KMS-11 (cell line): ENCODE data around the gene CENPP.

Experiments used
- H2AFZ ChIP-seq: fragments of 200-600 bp; sonication (generic); 2 replicates; pipeline ENCODE4 v1.6.1; 2016; ENCODE audit warnings: antibody characterized with exemption, mixed run types, low read depth
- H3K27ac ChIP-seq: fragments of 200-600 bp; sonication (generic); 2 replicates; pipeline ENCODE4 v1.6.1; 2016; ENCODE audit warnings: mild to moderate bottlenecking, mixed run types
- H3K27me3 ChIP-seq: fragments of 200-600 bp; sonication (generic); 2 replicates; pipeline ENCODE4 v1.6.1; 2017; ENCODE audit warnings: mild to moderate bottlenecking, low read depth, mixed run types, moderate library complexity; ENCODE audit not compliant: insufficient read depth
- H3K36me3 ChIP-seq: fragments of 200-600 bp; sonication (generic); 2 replicates; pipeline ENCODE4 v1.6.1; 2017; ENCODE audit warnings: mild to moderate bottlenecking, mixed run types; ENCODE audit not compliant: insufficient read depth
- H3K4me1 ChIP-seq: fragments of 200-600 bp; sonication (generic); 2 replicates; pipeline ENCODE4 v1.6.1; 2016; ENCODE audit warnings: mild to moderate bottlenecking, low read depth, mixed run types; ENCODE audit not compliant: poor library complexity, severe bottlenecking
- H3K4me2 ChIP-seq: fragments of 200-600 bp; sonication (generic); 2 replicates; pipeline ENCODE4 v1.7.0; 2016; ENCODE audit warnings: mild to moderate bottlenecking, mixed run types
- H3K4me3 ChIP-seq: fragments of 200-600 bp; sonication (generic); IDR thresholded peaks from 2 replicates; pipeline ENCODE4 v1.6.1; 2017; ENCODE audit warnings: low read depth, low read length, mixed read lengths; ENCODE audit not compliant: insufficient read depth
- H3K79me2 ChIP-seq: fragments of 200-600 bp; sonication (generic); 2 replicates; pipeline ENCODE4 v1.6.1; 2016; ENCODE audit warnings: low read depth, mixed run types; ENCODE audit not compliant: insufficient read depth
- H3K9ac ChIP-seq: fragments of 200-600 bp; sonication (generic); 2 replicates; pipeline ENCODE4 v1.6.1; 2016; ENCODE audit warnings: mild to moderate bottlenecking, mixed run types
- H4K20me1 ChIP-seq: fragments of 200-600 bp; sonication (generic); 2 replicates; pipeline ENCODE4 v1.6.1; 2016; ENCODE audit warnings: mild to moderate bottlenecking, mixed run types; ENCODE audit not compliant: insufficient read depth
- TF ChIP-seq, protein P1 (sequence below): fragments of 200-600 bp; sonication (generic); conservative IDR thresholded peaks from 2 replicates; pipeline ENCODE4 v1.6.1; 2017; ENCODE audit warnings: low read depth, mild to moderate bottlenecking, antibody characterized with exemption, low read length, moderate library complexity, mixed read lengths

CENPP gene

DNA sequence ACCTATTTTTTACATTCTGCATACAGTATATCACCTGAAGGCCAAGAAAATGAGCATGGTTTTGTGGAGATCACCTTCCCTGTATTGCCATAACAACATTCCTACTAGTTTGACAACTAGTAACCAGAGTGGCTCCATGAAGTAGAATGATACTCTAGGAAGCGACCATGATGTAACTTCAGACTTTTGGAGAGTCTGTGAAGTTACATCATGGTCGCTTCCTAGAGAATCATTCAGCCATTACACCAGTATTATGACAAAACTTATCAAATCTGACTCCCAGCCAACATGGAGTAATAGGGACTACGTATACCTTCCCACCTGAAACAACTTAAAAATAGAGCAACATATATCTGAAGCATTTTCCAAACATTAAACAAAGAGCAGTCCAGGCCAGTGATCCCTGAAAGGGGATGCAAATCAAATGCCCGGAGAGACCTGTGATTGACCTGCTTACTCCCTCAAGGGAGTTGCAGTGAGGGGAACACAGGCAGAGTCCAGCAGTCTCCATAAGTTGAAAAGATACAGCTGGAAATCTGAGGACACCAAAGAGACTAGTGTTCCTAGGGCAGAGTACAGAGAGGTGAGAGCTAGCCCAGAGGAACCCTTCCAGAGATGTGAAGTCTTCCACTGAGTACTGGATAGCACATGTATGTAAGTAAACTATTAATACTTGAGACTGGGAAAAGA lies 202.2 kb downstream of the CENPP start:
- Histone ChIP-seq H4K20me1 (no peaks in the 10 kb centered on the region), H3K4me3 (no peak overlapping the region), H3K36me3 (no peaks in the 10 kb centered on the region), H3K27me3 (no peaks in the 10 kb centered on the region), H3K4me1 (no peaks in the 10 kb centered on the region), H3K4me2 (no peak overlapping the region), H3K27ac (no peak overlapping the region), H3K79me2 (no peaks in the 10 kb centered on the region), H2AFZ (no peak overlapping the region), H3K9ac (no peak overlapping the region)
- TF ChIP-seq, protein P1, sequence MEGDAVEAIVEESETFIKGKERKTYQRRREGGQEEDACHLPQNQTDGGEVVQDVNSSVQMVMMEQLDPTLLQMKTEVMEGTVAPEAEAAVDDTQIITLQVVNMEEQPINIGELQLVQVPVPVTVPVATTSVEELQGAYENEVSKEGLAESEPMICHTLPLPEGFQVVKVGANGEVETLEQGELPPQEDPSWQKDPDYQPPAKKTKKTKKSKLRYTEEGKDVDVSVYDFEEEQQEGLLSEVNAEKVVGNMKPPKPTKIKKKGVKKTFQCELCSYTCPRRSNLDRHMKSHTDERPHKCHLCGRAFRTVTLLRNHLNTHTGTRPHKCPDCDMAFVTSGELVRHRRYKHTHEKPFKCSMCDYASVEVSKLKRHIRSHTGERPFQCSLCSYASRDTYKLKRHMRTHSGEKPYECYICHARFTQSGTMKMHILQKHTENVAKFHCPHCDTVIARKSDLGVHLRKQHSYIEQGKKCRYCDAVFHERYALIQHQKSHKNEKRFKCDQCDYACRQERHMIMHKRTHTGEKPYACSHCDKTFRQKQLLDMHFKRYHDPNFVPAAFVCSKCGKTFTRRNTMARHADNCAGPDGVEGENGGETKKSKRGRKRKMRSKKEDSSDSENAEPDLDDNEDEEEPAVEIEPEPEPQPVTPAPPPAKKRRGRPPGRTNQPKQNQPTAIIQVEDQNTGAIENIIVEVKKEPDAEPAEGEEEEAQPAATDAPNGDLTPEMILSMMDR = no peak

DNA sequence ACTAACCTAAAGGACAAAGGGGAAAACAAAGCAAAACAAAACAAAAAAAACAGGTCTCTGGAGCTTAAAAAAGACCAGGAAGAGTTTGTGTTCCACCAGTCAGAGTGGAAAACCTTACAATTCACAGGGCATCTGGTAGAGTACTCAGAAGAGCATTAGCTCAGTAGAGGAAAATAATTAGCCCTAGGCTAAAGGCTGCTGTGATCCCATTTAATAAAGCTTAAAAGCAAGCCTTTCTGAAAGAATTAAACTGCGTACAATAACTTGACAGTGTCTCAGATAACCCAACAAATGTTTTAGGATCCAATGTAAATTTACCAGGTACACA lies 202.7 kb downstream of the CENPP start:
- Histone ChIP-seq H3K9ac (no peak overlapping the region), H3K4me1 (peaks cover 3% of the 10 kb centered on the region), H4K20me1 (no peaks in the 10 kb centered on the region), H2AFZ (no peak overlapping the region), H3K4me2 (no peak overlapping the region), H3K27me3 (no peaks in the 10 kb centered on the region), H3K79me2 (no peaks in the 10 kb centered on the region), H3K27ac (no peak overlapping the region), H3K36me3 (no peaks in the 10 kb centered on the region), H3K4me3 (no peak overlapping the region)
- TF ChIP-seq, protein P1 = no peak

DNA sequence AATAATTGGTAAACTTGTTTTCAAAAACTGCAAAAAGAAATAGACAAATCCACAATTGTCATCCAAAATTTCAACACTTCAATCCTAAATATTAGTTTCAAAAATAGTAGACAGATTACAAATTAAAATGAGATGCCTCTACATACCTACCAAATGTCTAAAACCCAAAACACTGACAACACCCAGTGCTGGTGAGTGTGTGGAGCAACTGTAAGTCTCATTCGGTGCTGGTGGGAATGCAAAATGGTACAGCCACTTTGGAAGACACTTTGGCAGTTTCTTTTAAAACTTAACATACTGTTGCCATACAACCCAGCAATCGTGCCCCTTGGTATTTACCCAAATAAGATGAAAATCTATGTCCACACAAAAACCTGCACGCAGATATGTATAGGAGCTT lies 203.4 kb downstream of the CENPP start:
- Histone ChIP-seq H3K4me1 (peaks cover 9% of the 10 kb centered on the region), H3K4me2 (no peak overlapping the region), H4K20me1 (no peaks in the 10 kb centered on the region), H3K4me3 (no peak overlapping the region), H3K36me3 (no peaks in the 10 kb centered on the region), H3K27me3 (no peaks in the 10 kb centered on the region), H3K27ac (no peak overlapping the region), H3K79me2 (no peaks in the 10 kb centered on the region), H3K9ac (no peak overlapping the region), H2AFZ (no peak overlapping the region)
- TF ChIP-seq, protein P1 = no peak

DNA sequence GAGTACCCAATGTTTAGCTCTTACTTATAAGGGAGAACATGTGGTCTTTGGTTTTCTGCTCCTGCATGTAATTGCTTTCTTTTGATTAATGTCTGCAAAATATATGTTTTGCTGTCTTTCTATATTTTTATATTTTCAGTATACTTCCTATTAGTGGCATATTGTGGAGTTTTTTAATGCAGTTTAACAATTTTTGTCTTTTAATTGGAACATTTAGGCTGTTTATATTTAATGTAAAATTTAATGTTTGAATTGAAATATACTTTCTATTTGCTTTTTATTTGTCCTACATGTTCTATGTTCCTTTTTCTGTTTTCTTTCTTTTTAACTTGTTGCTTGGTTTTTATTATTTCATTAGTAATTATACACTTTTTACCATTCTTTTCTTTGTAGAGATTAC lies 205.1 kb downstream of the CENPP start:
- no peak overlapping the region for H3K9ac ChIP-seq
- H3K79me2 ChIP-seq = no peaks in the 10 kb centered on the region
- no peaks in the 10 kb centered on the region for H3K27me3 ChIP-seq
- peaks cover 27% of the 10 kb centered on the region for H3K4me1 ChIP-seq
- no peaks in the 10 kb centered on the region for H4K20me1 ChIP-seq
- H3K36me3 ChIP-seq = no peaks in the 10 kb centered on the region
- no peak overlapping the region for H3K27ac ChIP-seq
- no peak overlapping the region for H2AFZ ChIP-seq
- no peak overlapping the region for H3K4me3 ChIP-seq
- no peak overlapping the region for H3K4me2 ChIP-seq
- TF ChIP-seq, protein P1 = no peak
